ENCODE measurements around the gene ARL15.

ARL15 gene

DNA sequence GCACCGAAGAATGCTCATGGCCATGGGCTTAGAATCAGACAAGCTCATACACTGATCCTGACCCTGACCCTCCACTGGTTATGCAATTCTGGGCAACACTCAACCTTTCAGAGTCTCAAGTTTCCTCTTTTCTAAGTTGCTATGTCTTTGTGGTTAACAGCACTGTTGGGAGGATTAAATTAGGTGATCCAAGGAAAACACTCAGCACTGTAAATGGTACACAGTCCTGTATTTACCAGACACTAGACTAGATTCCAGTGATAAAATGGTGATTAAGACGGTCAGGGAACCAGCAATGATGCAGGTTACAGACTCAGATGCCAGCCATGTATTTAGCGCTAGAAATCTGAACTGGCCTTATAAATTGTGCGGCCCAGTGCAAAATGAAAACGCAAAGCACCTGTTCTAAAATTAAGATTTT lies 8.1 kb downstream of the ARL15 start:
- no peaks in the 10 kb centered on the region for H3K27me3 Mint-ChIP-seq
- peaks cover 6% of the 10 kb centered on the region for H3K36me3 Mint-ChIP-seq
- no peaks in the 10 kb centered on the region for H3K9me3 Mint-ChIP-seq
- no peak overlapping the region for H3K27ac Mint-ChIP-seq
- peaks cover 50% of the 10 kb centered on the region for H3K4me1 Mint-ChIP-seq
- no peak overlapping the region for H3K4me3 Mint-ChIP-seq

DNA sequence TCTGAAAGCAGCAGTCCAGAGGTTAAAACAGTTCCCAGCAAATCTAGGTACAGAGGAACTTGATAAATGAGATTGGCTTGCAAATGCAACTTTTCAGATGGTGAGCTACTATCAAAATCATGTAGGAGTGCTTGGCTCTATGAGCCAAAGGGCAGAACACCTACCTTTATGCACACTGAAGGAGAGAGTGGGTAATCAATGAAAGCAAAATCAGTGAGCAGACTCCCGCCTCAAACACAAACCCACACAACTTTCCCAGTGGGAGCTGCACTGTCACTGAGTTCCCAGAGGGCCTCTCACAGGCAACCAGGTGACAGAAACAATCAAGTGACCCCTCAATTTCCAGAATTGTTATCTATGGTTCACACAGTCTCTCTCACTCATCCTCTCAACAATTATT lies 8.5 kb downstream of the ARL15 start:
- H3K36me3 Mint-ChIP-seq: peaks cover 6% of the 10 kb centered on the region
- H3K27ac Mint-ChIP-seq: no peak overlapping the region
- no peaks in the 10 kb centered on the region for H3K27me3 Mint-ChIP-seq
- peaks cover 51% of the 10 kb centered on the region for H3K4me1 Mint-ChIP-seq
- H3K9me3 Mint-ChIP-seq: no peaks in the 10 kb centered on the region
- no peak overlapping the region for H3K4me3 Mint-ChIP-seq

DNA sequence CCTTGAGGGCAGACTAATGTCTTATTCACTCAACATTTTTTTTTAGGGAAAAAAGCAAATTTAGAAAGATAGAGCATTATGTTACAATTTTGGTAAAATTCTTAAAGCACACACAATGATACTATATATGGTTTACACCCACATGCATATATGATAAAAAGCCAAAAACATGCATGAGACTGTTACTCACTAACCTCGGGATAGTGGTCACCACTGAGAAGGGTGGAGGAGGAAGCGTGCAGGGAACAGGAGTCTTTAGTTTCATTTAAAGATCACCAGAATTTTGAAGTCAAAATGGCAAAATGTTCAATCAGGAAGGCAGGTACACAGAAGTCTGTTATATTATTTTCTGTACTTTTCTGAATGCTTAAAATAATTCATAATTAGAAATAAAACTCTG lies 9.2 kb downstream of the ARL15 start:
- Mint-ChIP-seq H3K27me3 (no peaks in the 10 kb centered on the region), H3K36me3 (peaks cover 6% of the 10 kb centered on the region), H3K4me1 (peaks cover 50% of the 10 kb centered on the region), H3K9me3 (no peaks in the 10 kb centered on the region), H3K27ac (no peak overlapping the region), H3K4me3 (no peak overlapping the region)

DNA sequence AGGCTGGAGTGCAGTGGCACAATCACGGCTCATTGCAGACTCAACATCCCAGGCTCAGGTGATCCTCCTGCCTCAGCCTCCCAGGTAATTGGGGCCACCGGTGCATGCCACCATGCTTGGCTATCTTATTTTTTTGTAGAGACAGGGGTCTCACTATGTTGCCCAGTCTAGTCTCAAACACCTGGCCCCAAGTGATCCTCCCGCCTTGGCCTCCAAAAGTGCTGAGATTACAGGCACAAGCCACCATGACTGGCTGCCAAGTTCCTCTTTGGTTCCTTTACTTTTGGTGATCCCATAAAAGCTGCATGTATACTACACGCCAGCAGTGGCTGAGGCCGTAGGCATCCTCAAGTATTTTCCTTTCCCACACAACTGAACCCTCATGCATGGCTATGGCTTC lies 11.4 kb downstream of the ARL15 start:
- H3K9me3 Mint-ChIP-seq: no peaks in the 10 kb centered on the region
- no peak overlapping the region for H3K4me3 Mint-ChIP-seq
- H3K27ac Mint-ChIP-seq: no peak overlapping the region
- H3K36me3 Mint-ChIP-seq: peaks cover 6% of the 10 kb centered on the region
- peaks cover 70% of the 10 kb centered on the region for H3K4me1 Mint-ChIP-seq
- H3K27me3 Mint-ChIP-seq: no peaks in the 10 kb centered on the region

DNA sequence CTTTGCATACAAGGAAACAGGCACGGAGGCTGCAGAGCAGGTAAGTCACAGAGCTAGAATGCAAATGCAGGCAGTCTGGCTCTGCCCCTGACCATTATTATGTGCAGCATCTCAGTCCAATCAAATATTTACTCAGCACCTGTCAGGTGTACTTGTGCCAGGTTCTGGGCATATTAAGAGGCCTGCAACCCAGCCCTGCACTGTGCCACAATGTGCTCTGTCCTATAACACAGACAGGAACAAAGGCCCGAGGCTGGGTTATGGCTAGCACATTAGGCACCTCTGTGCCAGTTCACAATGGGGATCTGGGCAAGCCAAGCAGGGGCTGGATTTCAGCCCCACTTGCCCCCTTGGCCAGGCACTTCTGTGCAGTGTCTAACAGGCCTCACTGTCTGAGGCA lies 14.0 kb downstream of the ARL15 start:
- peaks cover 71% of the 10 kb centered on the region for H3K4me1 Mint-ChIP-seq
- no peaks in the 10 kb centered on the region for H3K9me3 Mint-ChIP-seq
- H3K27ac Mint-ChIP-seq: no peak overlapping the region
- no peaks in the 10 kb centered on the region for H3K27me3 Mint-ChIP-seq
- H3K4me3 Mint-ChIP-seq: no peak overlapping the region
- peaks cover 6% of the 10 kb centered on the region for H3K36me3 Mint-ChIP-seq

DNA sequence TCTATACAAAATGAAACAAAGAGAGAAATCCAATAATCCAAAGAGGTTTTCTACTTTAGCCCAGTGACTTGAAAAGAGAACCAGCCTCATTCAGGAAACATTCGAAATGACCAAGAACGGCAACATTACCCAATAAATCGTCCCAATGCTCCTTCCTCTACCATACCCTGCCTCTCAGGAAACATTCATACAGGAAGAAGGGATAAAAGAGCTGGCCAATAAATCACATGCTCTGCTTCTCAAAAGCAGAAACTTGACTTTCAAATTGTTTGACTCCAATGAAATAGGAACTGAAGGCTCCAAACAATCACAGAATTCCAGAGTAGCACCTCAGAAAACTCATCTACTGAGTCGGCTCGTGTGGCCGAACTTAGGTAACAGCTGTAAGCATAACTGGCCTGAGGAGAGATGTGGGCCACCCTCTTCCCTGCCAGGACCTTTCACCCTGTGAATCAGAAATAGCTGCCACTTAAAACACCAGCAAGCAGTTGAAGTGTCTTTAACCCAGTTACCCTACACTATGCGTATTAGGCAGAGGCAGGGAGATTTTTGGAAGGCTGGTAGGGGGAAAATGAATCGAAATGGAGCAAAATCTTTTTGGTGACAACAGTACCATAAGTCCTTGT lies 14.6 kb downstream of the ARL15 start:
- no peaks in the 10 kb centered on the region for H3K9me3 Mint-ChIP-seq
- H3K36me3 Mint-ChIP-seq: peaks cover 6% of the 10 kb centered on the region
- peaks cover 66% of the 10 kb centered on the region for H3K4me1 Mint-ChIP-seq
- H3K27me3 Mint-ChIP-seq: no peaks in the 10 kb centered on the region
- no peak overlapping the region for H3K4me3 Mint-ChIP-seq
- no peak overlapping the region for H3K27ac Mint-ChIP-seq

DNA sequence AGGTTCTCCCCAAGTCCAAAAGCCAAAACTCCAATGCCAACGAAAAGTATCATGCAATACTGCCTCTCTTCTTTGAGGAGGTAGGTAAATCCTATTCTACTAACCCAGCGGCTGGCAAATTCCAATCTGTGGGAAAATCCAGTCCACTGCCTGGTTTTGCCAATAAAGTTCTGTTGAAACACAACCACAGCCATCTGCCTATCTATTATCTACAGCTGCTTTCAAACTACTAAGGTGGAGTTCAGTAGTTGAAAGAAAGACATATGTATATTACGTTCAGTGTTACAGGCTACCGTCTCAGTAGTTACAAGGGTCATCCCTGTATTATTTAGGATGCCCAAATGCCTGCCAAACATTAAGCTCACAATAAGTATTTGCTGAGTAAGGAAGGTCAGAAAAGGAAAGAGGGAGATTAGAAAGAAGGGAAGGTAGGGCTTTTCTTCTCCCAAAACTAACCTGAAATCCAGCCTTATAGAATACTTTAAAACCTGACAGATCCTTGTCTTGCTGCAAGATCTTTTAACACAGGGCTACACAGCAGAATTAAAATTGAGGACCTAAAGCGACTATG lies 16.2 kb downstream of the ARL15 start:
- Mint-ChIP-seq H3K4me3 (no peak overlapping the region), H3K27ac (no peak overlapping the region)

DNA sequence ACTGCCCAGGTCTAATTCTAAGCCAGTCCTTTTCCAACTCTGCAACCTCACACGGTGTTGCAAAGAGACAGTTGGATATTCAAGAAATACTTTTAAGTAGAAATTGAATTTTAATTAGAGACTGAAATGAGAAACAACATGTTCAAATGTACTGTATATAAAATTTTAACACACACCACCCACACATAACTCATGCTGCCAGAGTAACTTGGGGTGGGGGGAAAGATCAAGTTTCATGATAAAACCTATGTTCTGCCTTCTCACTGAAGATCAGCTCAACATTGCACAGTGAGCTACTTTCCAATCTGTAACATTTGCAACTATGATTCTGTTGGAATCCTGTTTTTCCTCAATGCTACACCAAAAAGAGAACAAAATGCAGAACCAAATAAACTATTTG lies 17.5 kb downstream of the ARL15 start:
- Mint-ChIP-seq H3K27me3 (no peaks in the 10 kb centered on the region), H3K36me3 (peaks cover 2% of the 10 kb centered on the region), H3K9me3 (no peaks in the 10 kb centered on the region), H3K4me3 (no peak overlapping the region), H3K27ac (no peak overlapping the region), H3K4me1 (peaks cover 45% of the 10 kb centered on the region)

More for the DNA sequence above, 16.2 kb downstream of the ARL15 start:
- no peaks in the 10 kb centered on the region for H3K9me3 Mint-ChIP-seq
- H3K27me3 Mint-ChIP-seq: no peaks in the 10 kb centered on the region
- peaks cover 59% of the 10 kb centered on the region for H3K4me1 Mint-ChIP-seq
- peaks cover 6% of the 10 kb centered on the region for H3K36me3 Mint-ChIP-seq

DNA sequence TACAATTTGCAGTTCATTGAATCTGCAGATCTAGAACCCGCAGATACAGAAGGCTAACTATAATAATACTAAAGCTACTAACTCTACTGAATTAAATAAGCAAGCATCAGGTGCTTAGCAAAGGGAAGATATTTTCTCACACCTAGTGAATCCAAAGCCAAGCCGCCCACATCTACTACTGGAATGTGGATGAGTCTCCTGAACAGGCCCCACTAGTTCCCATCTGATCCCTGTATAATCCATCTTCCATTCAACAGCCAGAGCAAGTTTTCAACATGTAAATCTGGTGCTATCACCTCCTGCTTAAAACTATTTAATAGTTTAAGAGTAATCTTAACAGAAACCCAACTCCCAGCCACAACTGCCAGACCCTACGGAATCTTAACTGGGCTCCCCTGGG lies 18.9 kb downstream of the ARL15 start:
- Mint-ChIP-seq H3K27me3 (no peaks in the 10 kb centered on the region), H3K4me1 (peaks cover 33% of the 10 kb centered on the region), H3K4me3 (no peak overlapping the region), H3K36me3 (peaks cover 6% of the 10 kb centered on the region), H3K9me3 (no peaks in the 10 kb centered on the region), H3K27ac (no peak overlapping the region)

DNA sequence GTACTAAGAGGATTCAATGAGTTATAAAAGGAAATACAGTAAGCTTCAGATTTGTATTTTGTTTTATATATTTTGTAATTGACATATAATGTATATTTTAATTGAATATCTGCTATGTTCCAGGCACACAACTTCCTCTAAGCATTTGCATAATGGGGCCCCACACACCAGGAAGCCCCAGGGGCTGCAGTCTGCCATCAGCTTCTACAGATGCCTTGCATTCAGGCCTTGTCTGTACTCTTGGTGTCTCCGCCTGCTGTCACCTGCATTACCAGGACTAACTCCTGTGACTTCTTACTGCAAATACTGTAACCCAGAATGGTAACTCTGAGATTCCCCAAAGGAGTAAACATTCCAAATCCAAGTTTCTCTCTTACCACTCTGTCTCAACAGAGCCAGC lies 20.6 kb downstream of the ARL15 start:
- Mint-ChIP-seq H3K4me3 (no peak overlapping the region), H3K9me3 (no peaks in the 10 kb centered on the region), H3K36me3 (peaks cover 10% of the 10 kb centered on the region), H3K4me1 (peaks cover 19% of the 10 kb centered on the region), H3K27ac (no peak overlapping the region), H3K27me3 (no peaks in the 10 kb centered on the region)

DNA sequence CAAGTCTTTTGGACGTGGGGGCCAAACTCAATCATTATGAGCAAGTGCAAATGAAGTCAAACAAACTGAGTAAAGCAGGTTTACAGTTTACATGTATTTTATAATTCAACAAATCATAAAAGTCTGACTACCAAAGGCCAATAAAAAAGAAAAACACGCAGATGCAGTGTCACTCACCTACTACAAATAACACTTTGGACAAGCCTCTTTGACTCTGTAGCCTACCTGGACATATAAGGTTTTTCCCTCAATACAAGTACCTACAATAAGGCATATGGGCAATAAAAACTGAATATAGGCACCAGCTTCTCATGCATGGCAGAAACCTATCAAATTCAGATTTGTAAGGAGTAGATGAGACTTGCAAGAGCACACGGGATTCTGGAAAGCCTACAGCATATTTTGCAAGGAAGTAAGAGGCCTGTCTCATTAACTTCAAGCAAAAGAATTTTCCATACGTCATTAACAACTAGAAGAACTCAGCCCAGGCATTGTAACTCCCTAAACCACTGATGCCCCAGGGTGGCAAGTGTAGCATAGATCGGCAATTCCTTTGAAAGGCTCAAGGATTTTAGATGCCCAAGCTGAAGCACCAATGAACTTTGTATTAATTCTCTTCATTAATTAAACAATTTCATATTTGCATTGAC lies 21.7 kb downstream of the ARL15 start:
- Mint-ChIP-seq H3K4me1 (peaks cover 8% of the 10 kb centered on the region), H3K27me3 (no peaks in the 10 kb centered on the region), H3K9me3 (no peaks in the 10 kb centered on the region), H3K4me3 (no peak overlapping the region), H3K27ac (no peak overlapping the region), H3K36me3 (peaks cover 10% of the 10 kb centered on the region)

DNA sequence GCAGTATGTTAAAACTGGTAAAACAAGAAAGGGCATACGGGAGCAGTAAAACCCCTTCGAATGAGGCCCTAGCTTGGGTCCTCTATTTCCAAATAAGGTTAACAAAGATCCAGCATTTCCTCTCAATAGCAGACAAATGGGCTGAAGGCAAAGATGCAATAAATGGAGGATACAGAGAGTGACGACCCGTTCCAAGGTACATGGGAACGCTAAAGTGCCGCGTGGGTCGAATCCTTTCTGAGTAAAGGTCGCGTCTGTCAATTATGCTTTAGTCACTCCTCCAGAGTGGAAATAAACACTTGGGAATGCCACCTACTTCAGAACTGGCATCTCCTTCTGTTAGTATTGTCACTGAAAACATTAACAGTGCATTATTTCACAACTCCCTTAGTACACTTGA lies 24.7 kb downstream of the ARL15 start:
- Mint-ChIP-seq H3K27ac (no peak overlapping the region), H3K27me3 (no peaks in the 10 kb centered on the region), H3K4me1 (peaks cover 2% of the 10 kb centered on the region), H3K4me3 (no peak overlapping the region), H3K36me3 (peaks cover 12% of the 10 kb centered on the region), H3K9me3 (no peaks in the 10 kb centered on the region)

DNA sequence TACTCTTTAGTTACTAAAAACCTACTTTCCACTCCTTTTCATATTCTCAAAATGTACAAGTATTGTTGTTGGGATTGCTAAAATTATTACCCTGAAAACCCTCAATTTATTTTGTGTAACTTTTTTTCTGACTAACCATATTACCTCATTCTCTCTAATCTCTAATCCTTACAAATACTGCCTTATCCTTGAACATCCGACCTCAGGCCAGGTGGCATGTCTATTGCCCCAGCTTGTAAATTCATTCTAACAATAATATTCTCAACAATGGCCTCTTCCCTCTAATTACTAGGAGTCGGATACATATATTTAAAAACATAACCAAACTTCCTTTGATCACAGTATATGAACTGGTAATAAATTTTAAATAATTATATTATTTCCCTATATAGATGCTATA lies 25.8 kb downstream of the ARL15 start:
- no peaks in the 10 kb centered on the region for H3K9me3 Mint-ChIP-seq
- no peaks in the 10 kb centered on the region for H3K27me3 Mint-ChIP-seq
- peaks cover 17% of the 10 kb centered on the region for H3K36me3 Mint-ChIP-seq
- H3K4me3 Mint-ChIP-seq: no peak overlapping the region
- H3K4me1 Mint-ChIP-seq: no peaks in the 10 kb centered on the region
- H3K27ac Mint-ChIP-seq: no peak overlapping the region

DNA sequence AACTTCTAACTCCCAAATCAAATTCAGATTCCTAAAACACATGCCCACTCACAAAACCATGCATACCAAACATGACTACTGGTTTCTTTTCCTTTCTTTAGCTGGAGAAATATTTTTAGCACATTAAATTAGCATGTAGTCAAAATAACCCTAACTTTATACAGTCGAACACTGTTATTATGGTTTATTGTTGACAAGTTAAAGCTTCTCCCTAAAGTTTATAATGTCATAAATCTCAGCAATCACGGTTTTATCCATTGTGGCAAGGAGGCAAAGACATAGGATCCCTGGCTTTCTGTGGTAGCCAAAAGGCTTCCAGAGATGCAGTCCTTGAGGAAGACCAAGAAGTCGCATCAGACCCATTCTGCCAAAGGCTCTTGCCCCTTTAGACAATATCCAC lies 27.5 kb downstream of the ARL15 start:
- peaks cover 7% of the 10 kb centered on the region for H3K4me1 Mint-ChIP-seq
- H3K36me3 Mint-ChIP-seq: peaks cover 21% of the 10 kb centered on the region
- H3K9me3 Mint-ChIP-seq: no peaks in the 10 kb centered on the region
- no peaks in the 10 kb centered on the region for H3K27me3 Mint-ChIP-seq
- H3K27ac Mint-ChIP-seq: no peak overlapping the region
- no peak overlapping the region for H3K4me3 Mint-ChIP-seq

DNA sequence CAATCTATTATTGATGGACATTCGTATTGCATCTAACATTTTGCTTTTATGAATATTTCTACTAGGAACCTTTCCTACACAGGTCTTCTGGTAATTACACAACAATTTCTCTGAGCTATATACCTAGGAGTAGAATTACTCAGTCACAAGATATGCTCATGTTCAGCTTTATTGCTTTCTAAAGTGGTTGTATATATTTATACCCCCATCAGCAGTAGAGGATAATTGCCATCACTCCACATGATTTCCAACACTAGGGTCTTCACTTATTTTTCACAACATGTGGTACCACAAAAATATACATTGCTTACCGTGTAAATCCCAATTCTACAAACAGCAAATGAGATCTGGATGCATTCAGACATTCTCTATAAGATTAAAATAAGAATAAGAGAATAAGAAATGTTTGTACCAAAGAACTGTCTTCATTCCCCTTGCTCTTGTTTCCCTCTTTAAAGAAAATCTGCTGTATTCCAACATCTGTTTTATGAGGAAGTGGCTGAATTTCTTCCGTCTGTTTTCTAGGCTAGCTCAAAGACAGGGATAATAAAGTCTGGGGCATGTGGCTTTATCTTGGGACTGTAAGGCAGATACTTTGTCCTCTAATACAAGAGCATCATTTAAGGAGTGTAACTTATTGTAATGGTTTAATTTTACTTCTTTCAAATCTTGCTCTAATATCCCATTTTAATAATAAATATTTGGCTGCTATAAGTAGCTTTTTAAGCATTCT lies 28.2 kb downstream of the ARL15 start:
- no peaks in the 10 kb centered on the region for H3K27me3 Mint-ChIP-seq
- no peak overlapping the region for H3K4me3 Mint-ChIP-seq
- H3K9me3 Mint-ChIP-seq: no peaks in the 10 kb centered on the region
- peaks cover 19% of the 10 kb centered on the region for H3K36me3 Mint-ChIP-seq
- no peak overlapping the region for H3K27ac Mint-ChIP-seq
- peaks cover 7% of the 10 kb centered on the region for H3K4me1 Mint-ChIP-seq

DNA sequence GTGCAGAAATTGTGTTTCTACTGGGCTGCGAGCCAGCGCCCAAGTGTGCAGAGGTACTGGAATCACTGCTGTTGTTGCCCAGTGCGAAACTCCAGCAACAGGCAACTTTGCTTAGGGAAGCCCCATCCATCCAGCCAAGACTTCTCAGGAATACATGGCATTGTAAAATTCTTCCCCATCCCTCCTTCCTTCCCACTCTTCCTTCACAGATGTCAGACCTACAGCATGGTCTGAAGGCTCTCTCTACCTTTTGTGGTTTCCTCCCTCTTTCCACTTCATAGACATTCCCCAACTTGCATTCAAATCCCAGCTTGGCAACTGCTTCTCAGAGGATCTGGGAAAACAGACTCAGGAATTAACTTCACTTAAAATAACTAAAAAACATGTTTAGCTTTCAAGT lies 30.4 kb downstream of the ARL15 start:
- Mint-ChIP-seq H3K27me3 (no peaks in the 10 kb centered on the region), H3K4me3 (no peak overlapping the region), H3K27ac (no peak overlapping the region), H3K4me1 (peaks cover 9% of the 10 kb centered on the region), H3K36me3 (peaks cover 16% of the 10 kb centered on the region), H3K9me3 (no peaks in the 10 kb centered on the region)
